Suprapubic skin (tissue), 4 donors: ENCODE data around the gene AMBRA1. TPM values are rescaled to one million over a fixed set of nuclear protein-coding genes. Genes with fewer than 3 reads are reported as not detected.

Experiments used
- DNase-seq, 2 donors: peaks; one replicate each; pipeline ENCODE4 v3.0.0-alpha.2; 2019; ENCODE audit warnings: low spot score in 2 of 2
- H3K27ac ChIP-seq: fragments of 200-600 bp; sonication (generic); one replicate; pipeline ENCODE4 v1.5.1; 2019
- H3K27me3 ChIP-seq: fragments of 200-600 bp; sonication (generic); one replicate; pipeline ENCODE4 v1.5.1; 2019
- H3K36me3 ChIP-seq: fragments of 200-600 bp; sonication (generic); one replicate; pipeline ENCODE4 v1.5.1; 2019
- H3K4me1 ChIP-seq: fragments of 200-600 bp; sonication (generic); one replicate; pipeline ENCODE4 v1.5.1; 2019
- H3K4me3 ChIP-seq: fragments of 200-600 bp; sonication (generic); one replicate; pipeline ENCODE4 v1.5.1; 2019; ENCODE audit warnings: mild to moderate bottlenecking
- H3K9me3 ChIP-seq: fragments of 200-600 bp; sonication (generic); one replicate; pipeline ENCODE4 v1.5.1; 2019
- EP300 ChIP-seq: sonication (generic); formaldehyde crosslinking; IDR thresholded peaks from one replicate; pipeline ENCODE4 v1.6.1; 2017; ENCODE audit warnings: antibody characterized with exemption
- POLR2A ChIP-seq, 2 donors: fragments of 450-650 bp; IDR thresholded peaks; one replicate each; pipeline ENCODE4 v1.6.1; 2017; ENCODE audit warnings: antibody characterized with exemption in 2 of 2, mild to moderate bottlenecking in 2 of 2, moderate library complexity in 2 of 2
- POLR2AphosphoS5 ChIP-seq, 3 donors: sonication (generic); formaldehyde crosslinking; IDR thresholded peaks; one replicate each; pipeline ENCODE4 v1.6.1; 2017; ENCODE audit warnings: antibody characterized with exemption in 3 of 3
- WGBS: methylation state at CpG from one replicate; pipeline ENCODE4 v1.1.5; 2018; 5-methylcytosine and 5-hydroxymethylcytosine counted together
- total RNA-seq, 4 donors: library from RNA; depleted of rRNA; stranded (reverse); fragments of >200 nt; gene quantifications; one replicate each; pipeline ENCODE4 v1.1.0, GENCODE V29; 2016
- TF ChIP-seq, protein P1 (sequence below), 2 donors: fragments of 200-600 bp in 1 of 2; fragments of 450-650 bp in 1 of 2; sonication (generic) in 1 of 2; IDR thresholded peaks; one replicate each; pipeline ENCODE4 v1.5.1; 2016 to 2019; ENCODE audit warnings: antibody characterized with exemption in 2 of 2, mild to moderate bottlenecking in 1 of 2, moderate library complexity in 1 of 2

Gene AMBRA1
- total RNA-seq, 4 donors from 2014 or later, result 38.6 to 63.2 (median 45.6) TPM

DNA sequence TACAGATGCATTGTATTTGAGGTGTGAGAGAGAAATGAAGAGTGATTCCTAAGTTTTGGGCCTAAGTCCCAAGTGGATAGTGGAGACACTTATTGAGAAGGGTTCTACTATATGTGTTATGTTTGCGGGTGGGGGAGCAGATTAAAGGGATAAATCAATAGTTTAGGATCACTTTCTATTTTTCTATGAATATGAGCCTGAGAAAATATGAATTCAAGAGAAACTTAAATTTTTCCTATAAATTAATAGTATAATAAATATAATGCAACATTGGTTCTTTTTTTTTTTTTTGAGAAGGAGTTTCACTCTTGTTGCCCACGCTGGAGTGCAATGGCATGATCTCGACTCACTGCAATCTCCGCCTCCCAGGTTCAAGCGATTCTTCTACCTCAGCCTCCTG, 31.3 kb downstream of the AMBRA1 start:
- Histone ChIP-seq H3K4me3 (no peak overlapping the region), H3K9me3 (no peaks in the 10 kb centered on the region), H3K27me3 (no peaks in the 10 kb centered on the region), H3K27ac (no peak overlapping the region), H3K4me1 (peaks cover 27% of the 10 kb centered on the region), H3K36me3 (no peaks in the 10 kb centered on the region)
- DNase-seq, result no peak
- 94% methylated on average over 5 of the region's 5 CpGs for WGBS
- TF ChIP-seq POLR2A (IDR thresholded peaks at IDR 0.05), result no peak
- TF ChIP-seq, protein P1, sequence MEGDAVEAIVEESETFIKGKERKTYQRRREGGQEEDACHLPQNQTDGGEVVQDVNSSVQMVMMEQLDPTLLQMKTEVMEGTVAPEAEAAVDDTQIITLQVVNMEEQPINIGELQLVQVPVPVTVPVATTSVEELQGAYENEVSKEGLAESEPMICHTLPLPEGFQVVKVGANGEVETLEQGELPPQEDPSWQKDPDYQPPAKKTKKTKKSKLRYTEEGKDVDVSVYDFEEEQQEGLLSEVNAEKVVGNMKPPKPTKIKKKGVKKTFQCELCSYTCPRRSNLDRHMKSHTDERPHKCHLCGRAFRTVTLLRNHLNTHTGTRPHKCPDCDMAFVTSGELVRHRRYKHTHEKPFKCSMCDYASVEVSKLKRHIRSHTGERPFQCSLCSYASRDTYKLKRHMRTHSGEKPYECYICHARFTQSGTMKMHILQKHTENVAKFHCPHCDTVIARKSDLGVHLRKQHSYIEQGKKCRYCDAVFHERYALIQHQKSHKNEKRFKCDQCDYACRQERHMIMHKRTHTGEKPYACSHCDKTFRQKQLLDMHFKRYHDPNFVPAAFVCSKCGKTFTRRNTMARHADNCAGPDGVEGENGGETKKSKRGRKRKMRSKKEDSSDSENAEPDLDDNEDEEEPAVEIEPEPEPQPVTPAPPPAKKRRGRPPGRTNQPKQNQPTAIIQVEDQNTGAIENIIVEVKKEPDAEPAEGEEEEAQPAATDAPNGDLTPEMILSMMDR (IDR thresholded peaks at IDR 0.05), result no peak
- no peak for TF ChIP-seq POLR2AphosphoS5 (IDR thresholded peaks at IDR 0.05)
- TF ChIP-seq EP300, result no peak

DNA sequence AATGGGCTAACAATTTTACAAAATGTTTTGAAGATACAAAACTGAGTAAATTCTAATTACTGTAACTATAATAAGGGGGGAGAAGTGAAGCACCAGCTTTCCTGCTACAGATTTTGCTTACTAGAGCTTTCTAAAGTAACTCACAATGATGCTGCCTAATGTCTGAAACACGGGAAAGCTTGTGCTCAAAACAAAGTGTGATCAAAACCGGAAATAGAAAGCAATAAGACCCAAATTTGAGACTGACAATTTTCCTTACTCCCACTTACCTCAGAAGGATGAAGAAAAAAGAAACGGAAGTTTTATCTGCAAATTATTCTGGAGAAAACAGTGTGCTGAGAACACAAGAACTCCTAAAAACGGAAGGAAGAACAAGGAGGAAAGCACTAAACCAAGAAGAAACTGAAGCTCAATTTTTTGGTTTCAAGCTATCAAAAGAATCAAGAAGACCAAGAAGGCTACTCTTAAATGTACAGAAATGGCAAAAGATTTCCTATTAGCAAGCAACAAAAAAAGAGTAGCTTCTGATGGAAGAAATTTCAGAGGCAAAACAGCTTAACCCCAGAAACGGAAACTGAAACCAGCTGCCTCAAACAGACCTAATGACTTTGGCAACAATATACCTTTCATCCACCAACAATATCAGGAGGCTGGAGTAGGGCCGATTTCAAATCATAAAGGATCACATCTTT, 33.4 kb downstream of the AMBRA1 start:
- Histone ChIP-seq H3K4me1 (peaks cover 28% of the 10 kb centered on the region), H3K36me3 (no peaks in the 10 kb centered on the region), H3K4me3 (peak overlapping the region; percentile 41), H3K9me3 (no peaks in the 10 kb centered on the region), H3K27me3 (no peaks in the 10 kb centered on the region), H3K27ac (peak overlapping the region; percentile 66)
- WGBS, result 3% methylated on average over 6 of the region's 6 CpGs
- TF ChIP-seq POLR2A (IDR thresholded peaks at IDR 0.05), result no peak
- TF ChIP-seq POLR2AphosphoS5 (IDR thresholded peaks at IDR 0.05), result no peak
- TF ChIP-seq, protein P1 (IDR thresholded peaks at IDR 0.05), result no peak
- TF ChIP-seq EP300, result no peak
- no peak for DNase-seq

DNA sequence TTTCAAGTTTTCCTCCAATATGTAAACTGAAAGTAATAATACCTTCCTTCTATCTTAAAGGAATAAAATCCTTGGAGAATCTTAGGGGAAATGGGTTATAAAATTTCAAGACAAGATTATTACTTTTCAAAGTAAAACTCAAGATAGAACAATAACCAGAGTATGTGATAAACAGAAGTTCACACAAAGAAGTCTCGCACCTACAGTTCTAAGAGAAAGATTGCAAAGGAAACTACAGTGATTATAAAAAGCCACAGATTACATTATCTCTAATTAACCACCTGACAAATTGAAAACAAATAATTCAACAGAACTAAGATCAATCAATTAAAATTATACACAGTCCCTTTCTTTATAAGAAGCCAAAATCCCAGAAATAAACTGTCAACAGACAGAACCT, 34.0 kb downstream of the AMBRA1 start:
- H3K4me1 ChIP-seq, result peaks cover 35% of the 10 kb centered on the region
- no peak for DNase-seq
- TF ChIP-seq EP300, result no peak
- TF ChIP-seq, protein P1 (IDR thresholded peaks at IDR 0.05), result no peak
- no peak for TF ChIP-seq POLR2AphosphoS5 (IDR thresholded peaks at IDR 0.05)
- no peak for TF ChIP-seq POLR2A (IDR thresholded peaks at IDR 0.05)
- WGBS, result 33% methylated on average over 1 of the region's 1 CpG
- H3K36me3 ChIP-seq, result no peaks in the 10 kb centered on the region
- H3K27ac ChIP-seq, result peak overlapping the region; percentile 66
- no peaks in the 10 kb centered on the region for H3K9me3 ChIP-seq
- H3K4me3 ChIP-seq, result peak overlapping the region; percentile 41
- no peaks in the 10 kb centered on the region for H3K27me3 ChIP-seq

DNA sequence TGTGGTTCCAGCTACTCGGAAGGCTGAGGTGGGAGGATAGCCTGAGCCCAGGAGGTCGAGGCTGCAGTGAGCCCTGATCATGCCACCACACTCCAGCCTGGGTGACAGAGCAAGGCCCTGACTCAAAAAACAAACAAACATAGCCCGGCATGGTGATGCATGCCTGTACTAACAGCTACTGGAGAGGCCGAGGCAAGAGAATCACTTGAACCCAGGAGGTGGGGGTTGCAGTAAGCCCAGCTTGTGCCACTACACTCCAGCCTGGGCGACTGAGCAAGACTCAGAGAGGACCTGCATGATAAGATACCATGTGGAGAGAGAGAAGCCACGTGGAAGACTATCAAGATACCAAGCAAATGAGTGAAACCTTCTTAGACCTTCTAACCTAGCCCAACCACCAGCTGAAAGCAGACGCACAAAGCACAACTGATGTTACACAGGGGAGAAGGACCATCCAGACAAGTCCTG, 36.1 kb downstream of the AMBRA1 start:
- 91% methylated on average over 7 of the region's 7 CpGs for WGBS

GRCh38 chr11:46555267-46556054, 38.4 kb downstream of the AMBRA1 start:
- Histone ChIP-seq H3K27ac (peak overlapping the region; percentile 80), H3K36me3 (no peaks in the 10 kb centered on the region), H3K9me3 (no peaks in the 10 kb centered on the region), H3K27me3 (no peaks in the 10 kb centered on the region), H3K4me3 (no peak overlapping the region), H3K4me1 (peaks cover 41% of the 10 kb centered on the region)
- WGBS, result 42% methylated on average over 2 of the region's 2 CpGs
- DNase-seq, result no peak
- TF ChIP-seq EP300, result no peak
- TF ChIP-seq, protein P1 (IDR thresholded peaks at IDR 0.05), result no peak
- no peak for TF ChIP-seq POLR2AphosphoS5 (IDR thresholded peaks at IDR 0.05)
- no peak for TF ChIP-seq POLR2A (IDR thresholded peaks at IDR 0.05)

More for the DNA sequence above, 36.1 kb downstream of the AMBRA1 start:
- peaks cover 54% of the 10 kb centered on the region for H3K4me1 ChIP-seq
- H3K27ac ChIP-seq, result no peak overlapping the region
- no peaks in the 10 kb centered on the region for H3K27me3 ChIP-seq
- H3K4me3 ChIP-seq, result no peak overlapping the region
- TF ChIP-seq, protein P1 (IDR thresholded peaks at IDR 0.05), result no peak
- DNase-seq, result no peak
- no peaks in the 10 kb centered on the region for H3K9me3 ChIP-seq
- no peaks in the 10 kb centered on the region for H3K36me3 ChIP-seq
